ENCODE measurements around the gene FRMD4B. TPM values are rescaled to one million over a fixed set of nuclear protein-coding genes. Genes with fewer than 3 reads are reported as not detected.

Gene FRMD4B
- total RNA-seq, 2 donors from 2014 or later: 2.1 to 2.2 TPM

DNA sequence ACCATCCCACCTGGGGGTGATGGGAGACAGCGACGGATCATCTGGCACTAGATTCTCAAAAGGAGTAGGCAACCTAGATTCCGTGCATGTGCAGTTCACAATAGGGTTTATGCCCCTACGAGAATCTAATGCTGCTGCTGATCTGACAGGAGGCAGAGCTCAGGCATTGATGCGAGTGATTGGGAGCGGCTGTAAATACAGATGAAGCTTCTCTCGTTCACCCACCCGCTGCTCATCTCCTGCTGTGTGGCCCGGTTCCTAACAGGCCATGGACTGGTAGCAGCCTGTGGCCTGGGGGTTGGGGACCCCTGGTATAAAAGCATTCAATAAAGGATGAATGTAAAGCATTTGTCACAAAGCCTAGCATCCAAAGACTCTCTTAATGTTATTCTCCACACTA lies 126.8 kb downstream of the FRMD4B start:
- H3K27me3 ChIP-seq (ENCODE audit: control insufficient read depth, insufficient read depth, low read length, poor library complexity, severe bottlenecking): no peaks in the 10 kb centered on the region
- peaks cover 6% of the 10 kb centered on the region for H3K9me3 ChIP-seq (ENCODE audit: control insufficient read depth, low read length)
- DNase-seq: no peak
- Mint-ChIP-seq H3K4me1 (no peaks in the 10 kb centered on the region), H3K27ac (no peak overlapping the region), H3K9me3 (peaks cover 15% of the 10 kb centered on the region), H3K36me3 (ENCODE audit: low read depth) (no peaks in the 10 kb centered on the region), H3K4me3 (no peak overlapping the region), H3K27me3 (ENCODE audit: insufficient read depth) (no peaks in the 10 kb centered on the region)
- no peak overlapping the region for H3K9ac ChIP-seq (ENCODE audit: extremely low read depth, low read length, poor library complexity, severe bottlenecking)
- 89 to 90% methylated on average over 4 to 9 of the region's 9 CpGs for WGBS, 2 experiments (ENCODE audit: insufficient coverage in 1 of 2, insufficient read length in 1 of 2)
- no peaks in the 10 kb centered on the region for H3K4me1 ChIP-seq (ENCODE audit: control insufficient read depth, insufficient read depth, low read length)
- no peak overlapping the region for H3K4me3 ChIP-seq (ENCODE audit: low read length)
- no peaks in the 10 kb centered on the region for H3K36me3 ChIP-seq (ENCODE audit: control insufficient read depth, insufficient read depth, low read length)
- no peak overlapping the region for H3K27ac ChIP-seq (ENCODE audit: low read depth, low read length)
- TF ChIP-seq, protein P1, sequence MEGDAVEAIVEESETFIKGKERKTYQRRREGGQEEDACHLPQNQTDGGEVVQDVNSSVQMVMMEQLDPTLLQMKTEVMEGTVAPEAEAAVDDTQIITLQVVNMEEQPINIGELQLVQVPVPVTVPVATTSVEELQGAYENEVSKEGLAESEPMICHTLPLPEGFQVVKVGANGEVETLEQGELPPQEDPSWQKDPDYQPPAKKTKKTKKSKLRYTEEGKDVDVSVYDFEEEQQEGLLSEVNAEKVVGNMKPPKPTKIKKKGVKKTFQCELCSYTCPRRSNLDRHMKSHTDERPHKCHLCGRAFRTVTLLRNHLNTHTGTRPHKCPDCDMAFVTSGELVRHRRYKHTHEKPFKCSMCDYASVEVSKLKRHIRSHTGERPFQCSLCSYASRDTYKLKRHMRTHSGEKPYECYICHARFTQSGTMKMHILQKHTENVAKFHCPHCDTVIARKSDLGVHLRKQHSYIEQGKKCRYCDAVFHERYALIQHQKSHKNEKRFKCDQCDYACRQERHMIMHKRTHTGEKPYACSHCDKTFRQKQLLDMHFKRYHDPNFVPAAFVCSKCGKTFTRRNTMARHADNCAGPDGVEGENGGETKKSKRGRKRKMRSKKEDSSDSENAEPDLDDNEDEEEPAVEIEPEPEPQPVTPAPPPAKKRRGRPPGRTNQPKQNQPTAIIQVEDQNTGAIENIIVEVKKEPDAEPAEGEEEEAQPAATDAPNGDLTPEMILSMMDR (conservative IDR thresholded peaks at IDR 0.05): no peak

DNA sequence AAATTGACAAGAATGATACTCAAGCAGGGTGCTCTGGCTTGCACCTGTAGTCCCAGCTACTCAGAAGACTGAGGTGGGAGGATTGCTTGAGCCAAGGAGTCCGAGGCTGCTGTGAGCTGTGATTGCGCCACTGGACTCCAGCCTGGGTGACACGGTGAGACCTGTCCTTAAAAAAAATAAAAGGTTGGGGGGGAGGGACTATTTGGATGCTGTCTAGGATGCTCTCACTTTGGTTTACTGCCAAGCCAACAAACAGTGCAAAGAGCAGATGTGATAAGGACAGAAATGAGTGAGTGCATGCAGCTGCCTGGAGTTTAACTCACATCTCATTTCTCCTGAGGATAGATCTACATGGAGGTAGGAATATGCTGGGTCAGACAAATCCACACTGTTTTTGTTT lies 130.0 kb downstream of the FRMD4B start:
- peaks cover 7% of the 10 kb centered on the region for H3K27me3 Mint-ChIP-seq (ENCODE audit: insufficient read depth)
- peaks cover 9% of the 10 kb centered on the region for H3K4me1 ChIP-seq (ENCODE audit: control insufficient read depth, insufficient read depth, low read length)
- 90% methylated on average over 3 of the region's 3 CpGs; no CpG with 5 or more reads in 1 of the 2 experiments for WGBS, 2 experiments (ENCODE audit: insufficient coverage in 1 of 2, insufficient read length in 1 of 2)

DNA sequence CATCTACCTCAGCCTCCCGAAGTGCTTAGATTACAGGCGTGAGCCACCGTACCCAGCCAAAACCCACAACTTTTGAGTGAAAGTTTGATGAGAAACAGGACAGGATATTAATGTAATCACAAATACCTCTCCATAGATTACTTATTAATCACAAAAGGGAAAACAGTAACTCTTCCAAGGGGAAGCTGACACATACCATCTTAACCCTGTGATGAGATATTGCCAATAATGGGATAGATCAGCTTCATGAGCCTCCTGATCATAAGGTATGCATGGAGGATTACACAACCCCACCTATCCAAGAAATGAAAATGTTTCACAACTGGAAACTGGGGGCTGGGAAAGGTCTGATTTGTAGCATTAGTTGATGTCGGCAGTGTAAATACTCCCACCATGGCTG lies 131.5 kb downstream of the FRMD4B start:
- H3K4me1 ChIP-seq (ENCODE audit: control insufficient read depth, insufficient read depth, low read length): peaks cover 12% of the 10 kb centered on the region
- H3K4me3 ChIP-seq (ENCODE audit: low read length): no peak overlapping the region
- H3K9me3 ChIP-seq (ENCODE audit: control insufficient read depth, low read length): no peaks in the 10 kb centered on the region
- no peak overlapping the region for H3K27ac ChIP-seq (ENCODE audit: low read depth, low read length)
- H3K27ac Mint-ChIP-seq: no peak overlapping the region
- H3K4me3 Mint-ChIP-seq: no peak overlapping the region
- H3K9ac ChIP-seq (ENCODE audit: extremely low read depth, low read length, poor library complexity, severe bottlenecking): no peak overlapping the region
- DNase-seq: no peak
- WGBS, 2 experiments (ENCODE audit: insufficient coverage in 1 of 2, insufficient read length in 1 of 2): 90% methylated on average over 4 of the region's 4 CpGs; no CpG with 5 or more reads in 1 of the 2 experiments
- TF ChIP-seq, protein P1 (conservative IDR thresholded peaks at IDR 0.05): no peak
- no peaks in the 10 kb centered on the region for H3K27me3 ChIP-seq (ENCODE audit: control insufficient read depth, insufficient read depth, low read length, poor library complexity, severe bottlenecking)
- H3K4me1 Mint-ChIP-seq: peaks cover 25% of the 10 kb centered on the region
- peaks cover 2% of the 10 kb centered on the region for H3K9me3 Mint-ChIP-seq
- peaks cover 7% of the 10 kb centered on the region for H3K27me3 Mint-ChIP-seq (ENCODE audit: insufficient read depth)
- H3K36me3 ChIP-seq (ENCODE audit: control insufficient read depth, insufficient read depth, low read length): no peaks in the 10 kb centered on the region
- no peaks in the 10 kb centered on the region for H3K36me3 Mint-ChIP-seq (ENCODE audit: low read depth)

More for the DNA sequence above, 130.0 kb downstream of the FRMD4B start:
- Mint-ChIP-seq H3K27ac (no peak overlapping the region), H3K36me3 (ENCODE audit: low read depth) (no peaks in the 10 kb centered on the region), H3K4me3 (no peak overlapping the region), H3K9me3 (peaks cover 13% of the 10 kb centered on the region), H3K4me1 (peaks cover 16% of the 10 kb centered on the region)
- no peak overlapping the region for H3K27ac ChIP-seq (ENCODE audit: low read depth, low read length)
- peaks cover 6% of the 10 kb centered on the region for H3K9me3 ChIP-seq (ENCODE audit: control insufficient read depth, low read length)
- no peak for DNase-seq
- no peaks in the 10 kb centered on the region for H3K27me3 ChIP-seq (ENCODE audit: control insufficient read depth, insufficient read depth, low read length, poor library complexity, severe bottlenecking)
- no peak overlapping the region for H3K9ac ChIP-seq (ENCODE audit: extremely low read depth, low read length, poor library complexity, severe bottlenecking)
- H3K4me3 ChIP-seq (ENCODE audit: low read length): no peak overlapping the region
- TF ChIP-seq, protein P1 (conservative IDR thresholded peaks at IDR 0.05): no peak
- H3K36me3 ChIP-seq (ENCODE audit: control insufficient read depth, insufficient read depth, low read length): no peaks in the 10 kb centered on the region

Measured in endodermal cell (in vitro differentiated cells).